ENCODE data around the gene FCER1G. TPM values are rescaled to one million over a fixed set of nuclear protein-coding genes. Genes with fewer than 3 reads are reported as not detected.
A peak's percentile ranks its signal among the peaks of the same experiment; 100 is the strongest.

FCER1G gene
- total and polyA plus RNA-seq, 9 of the 15 experiments (the other 6 are each of a cell fraction or from before 2014, with no cell fraction given) = 0.15 to 0.69 (median 0.31) TPM; not detected in 2

GRCh38 chr1:161177112-161177935, 37.8 kb upstream of the FCER1G start, which contains the start of gene B4GALT3 (continued):
- TF ChIP-seq ERF (CRISPR knock-in tag; IDR thresholded peaks at IDR 0.05) = no peak
- TF ChIP-seq RFX1 (IDR thresholded peaks at IDR 0.05) = no peak
- TF ChIP-seq PREB (CRISPR knock-in tag; IDR thresholded peaks at IDR 0.05) = 0 out of 2 replicates have a peak, but pooled peaks have one; percentile 15
- TF ChIP-seq TAF9B (IDR thresholded peaks at IDR 0.05; ENCODE audit: partially characterized antibody) = peak; percentile 93
- TF ChIP-seq RUNX1 (IDR thresholded peaks at IDR 0.05; ENCODE audit: low read depth) = 0 out of 2 replicates have a peak, but pooled peaks have one; percentile 24
- peak; percentile 73 for TF ChIP-seq BCOR (IDR thresholded peaks at IDR 0.05)
- TF ChIP-seq IRF1 (CRISPR knock-in tag; IDR thresholded peaks at IDR 0.05; ENCODE audit: borderline replicate concordance) = no peak
- TF ChIP-seq ZBTB49 (CRISPR knock-in tag; IDR thresholded peaks at IDR 0.05; ENCODE audit: borderline replicate concordance) = no peak
- TF ChIP-seq RBM17 (IDR thresholded peaks at IDR 0.05; ENCODE audit: borderline replicate concordance, low read depth, low read length) = no peak
- no peak for TF ChIP-seq PRPF4 (IDR thresholded peaks at IDR 0.05; ENCODE audit: insufficient read depth, low read depth, low read length, poor library complexity, severe bottlenecking)
- no peak for TF ChIP-seq ZNF551 (CRISPR knock-in tag; IDR thresholded peaks at IDR 0.05)
- TF ChIP-seq TFE3 (CRISPR knock-in tag; IDR thresholded peaks at IDR 0.05) = no peak
- TF ChIP-seq KLF6 (CRISPR knock-in tag; IDR thresholded peaks at IDR 0.05; ENCODE audit: borderline replicate concordance) = no peak
- no peak for TF ChIP-seq FUS (optimal IDR thresholded peaks at IDR 0.05; ENCODE audit: low read depth, low read length)
- TF ChIP-seq AFF1 (IDR thresholded peaks at IDR 0.05; ENCODE audit: low read depth in 1 of 2, partially characterized antibody in 2 of 2) = no peak
- TF ChIP-seq CREBBP (IDR thresholded peaks at IDR 0.05; ENCODE audit: low read depth, low read length) = no peak
- peak; percentile 69; the same call in 1 of the 2 replicates for TF ChIP-seq LCOR (CRISPR knock-in tag; IDR thresholded peaks at IDR 0.05)
